Spleen (tissue), 11 donors: ENCODE measurements around the gene PAX2. TPM values are rescaled to one million over a fixed set of nuclear protein-coding genes. Genes with fewer than 3 reads are reported as not detected.

ENCODE experiments used
- DNase-seq: peaks from one replicate; pipeline ENCODE4 v3.0.0-alpha.2; 2020
- H3K27ac ChIP-seq, 8 donors: fragments of 200-600 bp; sonication (generic) in 7 of 8; 1 replicate in 4 of 8; 2 replicates in 4 of 8; pipeline versions ENCODE4 v1.5.0 to v1.8.0; 2016 to 2021; ENCODE audit warnings: inconsistent platforms in 4 of 8, mild to moderate bottlenecking in 4 of 8, moderate library complexity in 1 of 8
- H3K27me3 ChIP-seq, 7 donors: fragments of 200-600 bp; sonication (generic) in 6 of 7; replicated peaks in 1 of 7; 1 replicate in 4 of 7; 2 replicates in 3 of 7; pipeline versions ENCODE4 v1.5.0 to v1.8.0; 2016 to 2021; ENCODE audit warnings: inconsistent platforms in 3 of 7, mild to moderate bottlenecking in 1 of 7
- H3K36me3 ChIP-seq, 6 donors: fragments of 200-600 bp; sonication (generic) in 5 of 6; 1 replicate in 4 of 6; 2 replicates in 2 of 6; pipeline versions ENCODE4 v1.5.0 to v1.8.0; 2016 to 2021; ENCODE audit warnings: inconsistent platforms in 2 of 6
- H3K4me1 ChIP-seq, 6 donors: fragments of 200-600 bp; sonication (generic) in 5 of 6; 1 replicate in 3 of 6; 2 replicates in 3 of 6; pipeline versions ENCODE4 v1.5.0 to v1.8.0; 2016 to 2021; ENCODE audit warnings: inconsistent platforms in 3 of 6
- H3K4me3 ChIP-seq, 8 donors: fragments of 200-600 bp; sonication (generic) in 7 of 8; 1 replicate in 4 of 8; 2 replicates in 4 of 8; pipeline versions ENCODE4 v1.5.0 to v1.8.0; 2016 to 2021; ENCODE audit warnings: inconsistent platforms in 4 of 8, mild to moderate bottlenecking in 4 of 8, moderate library complexity in 2 of 8
- H3K9me3 ChIP-seq, 8 donors: fragments of 200-600 bp; sonication (generic) in 7 of 8; 1 replicate in 4 of 8; 2 replicates in 4 of 8; pipeline versions ENCODE4 v1.5.0 to v1.8.0; 2016 to 2021; ENCODE audit warnings: inconsistent platforms in 4 of 8
- POLR2A ChIP-seq, 3 donors: fragments of 450-650 bp; IDR thresholded peaks; one replicate each; pipeline ENCODE4 v1.5.1; 2017; ENCODE audit warnings: antibody characterized with exemption in 3 of 3, mild to moderate bottlenecking in 1 of 3
- POLR2AphosphoS5 ChIP-seq, 3 donors: sonication (generic); formaldehyde crosslinking; IDR thresholded peaks; one replicate each; pipeline ENCODE4 v1.5.1; 2017; ENCODE audit warnings: antibody characterized with exemption in 3 of 3
- WGBS, 5 donors: extraction: QIAGEN DNeasy Blood & Tissue Kit in 3 of 5; methylation state at CpG; one replicate each; pipeline versions ENCODE4 v1.1.5 to v1.1.7; 2013 to 2018; 5-methylcytosine and 5-hydroxymethylcytosine counted together
- intact Hi-C: fragments of 100-400 bp; cut with DNase I; formaldehyde crosslinking; loops from one replicate; pipeline ENCODE4 v1.15.0; 2023; ENCODE audit warnings: low total_unique reads
- polyA plus RNA-seq, 3 donors: library from polyadenylated mRNA; stranded (reverse); fragments of 200-250 nt; gene quantifications; one replicate each; pipeline ENCODE4 v1.2.1, GENCODE V29; 2013
- total RNA-seq, 7 donors: library from RNA; depleted of rRNA in 3 of 7; stranded (reverse); fragments of >200 nt in 3 of 7; fragmentation: NEBNext Ultra II Directional in 4 of 7; extraction: Animal tissue kit (Norgen Biotek cat#: 25700) in 4 of 7; gene quantifications; one replicate each; pipeline versions ENCODE4 v1.1.0 to v1.2.1, GENCODE V29; 2016 to 2021
- TF ChIP-seq, protein P1 (sequence below), 11 experiments: fragments of 200-600 bp in 7 of 11; fragments of 450-650 bp in 4 of 11; sonication (generic) in 4 of 11; IDR thresholded peaks in 8 of 11; conservative IDR thresholded peaks in 3 of 11; 1 replicate in 7 of 11; 2 replicates in 4 of 11; pipeline versions ENCODE4 v1.4.0 to v1.8.0; 2016 to 2021; ENCODE audit warnings: antibody characterized with exemption in 11 of 11, inconsistent platforms in 4 of 11, mild to moderate bottlenecking in 1 of 11
- donor health status: healthy with polysubstance abuse.
- donor health status: DM: no; HTN: no; CAD: no; lungs with moderate emphysema.
- donor health status: DM: no; HTN: no; CAD: no.
- donor health status: Bipolar disorder and iron deficiency.
- donor health status: healthy.
- donor health status: DM: no; HTN: no; CAD: no.
- donor health status: DM: yes; HTN: yes; CAD: no.

PAX2 gene
- total and polyA plus RNA-seq, 10 donors: not detected

GRCh38 chr10:100718197-100718742, 27.1 kb upstream of the PAX2 start:
- TF ChIP-seq POLR2A (IDR thresholded peaks at IDR 0.05) (no peak), POLR2AphosphoS5 (IDR thresholded peaks at IDR 0.05) (no peak)
- TF ChIP-seq, protein P1, sequence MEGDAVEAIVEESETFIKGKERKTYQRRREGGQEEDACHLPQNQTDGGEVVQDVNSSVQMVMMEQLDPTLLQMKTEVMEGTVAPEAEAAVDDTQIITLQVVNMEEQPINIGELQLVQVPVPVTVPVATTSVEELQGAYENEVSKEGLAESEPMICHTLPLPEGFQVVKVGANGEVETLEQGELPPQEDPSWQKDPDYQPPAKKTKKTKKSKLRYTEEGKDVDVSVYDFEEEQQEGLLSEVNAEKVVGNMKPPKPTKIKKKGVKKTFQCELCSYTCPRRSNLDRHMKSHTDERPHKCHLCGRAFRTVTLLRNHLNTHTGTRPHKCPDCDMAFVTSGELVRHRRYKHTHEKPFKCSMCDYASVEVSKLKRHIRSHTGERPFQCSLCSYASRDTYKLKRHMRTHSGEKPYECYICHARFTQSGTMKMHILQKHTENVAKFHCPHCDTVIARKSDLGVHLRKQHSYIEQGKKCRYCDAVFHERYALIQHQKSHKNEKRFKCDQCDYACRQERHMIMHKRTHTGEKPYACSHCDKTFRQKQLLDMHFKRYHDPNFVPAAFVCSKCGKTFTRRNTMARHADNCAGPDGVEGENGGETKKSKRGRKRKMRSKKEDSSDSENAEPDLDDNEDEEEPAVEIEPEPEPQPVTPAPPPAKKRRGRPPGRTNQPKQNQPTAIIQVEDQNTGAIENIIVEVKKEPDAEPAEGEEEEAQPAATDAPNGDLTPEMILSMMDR (IDR thresholded peaks at IDR 0.05 in 8 of 11, conservative IDR thresholded peaks at IDR 0.05 in 3 of 11): no peak
- WGBS, 5 donors: 67 to 97% (median 78%) methylated on average over 1 of the region's 1 CpG
- intact Hi-C loops: no loop called here
- H3K36me3 ChIP-seq: no peaks in the 10 kb centered on the region
- H3K4me3 ChIP-seq: no peak overlapping the region
- H3K27ac ChIP-seq: no peak overlapping the region
- peak; percentile 33 for DNase-seq
- peaks cover 0 to 21% (median 10%) of the 10 kb centered on the region in 6 donors for H3K4me1 ChIP-seq
- peaks cover 3 to 100% (median 79%) of the 10 kb centered on the region in 7 donors for H3K27me3 ChIP-seq
- no peaks in the 10 kb centered on the region for H3K9me3 ChIP-seq

- TF ChIP-seq POLR2AphosphoS5 (IDR thresholded peaks at IDR 0.05): no peak
- TF ChIP-seq, protein P1 (IDR thresholded peaks at IDR 0.05 in 8 of 11, conservative IDR thresholded peaks at IDR 0.05 in 3 of 11): no peak
- Histone ChIP-seq H3K4me3 (no peak overlapping the region), H3K9me3 (no peaks in the 10 kb centered on the region), H3K27ac (no peak overlapping the region), H3K27me3 (peaks cover 0 to 100% (median 75%) of the 10 kb centered on the region in 7 donors), H3K4me1 (peaks cover 0 to 12% (median 7%) of the 10 kb centered on the region in 6 donors), H3K36me3 (no peaks in the 10 kb centered on the region)
- WGBS, 5 donors: 61 to 85% (median 71%) methylated on average over 5 of the region's 5 CpGs
- peak; percentile 23 for DNase-seq
- intact Hi-C loops: no loop called here
Measured at GRCh38 chr10:100723180-100723579, 22.2 kb upstream of the PAX2 start.

DNA sequence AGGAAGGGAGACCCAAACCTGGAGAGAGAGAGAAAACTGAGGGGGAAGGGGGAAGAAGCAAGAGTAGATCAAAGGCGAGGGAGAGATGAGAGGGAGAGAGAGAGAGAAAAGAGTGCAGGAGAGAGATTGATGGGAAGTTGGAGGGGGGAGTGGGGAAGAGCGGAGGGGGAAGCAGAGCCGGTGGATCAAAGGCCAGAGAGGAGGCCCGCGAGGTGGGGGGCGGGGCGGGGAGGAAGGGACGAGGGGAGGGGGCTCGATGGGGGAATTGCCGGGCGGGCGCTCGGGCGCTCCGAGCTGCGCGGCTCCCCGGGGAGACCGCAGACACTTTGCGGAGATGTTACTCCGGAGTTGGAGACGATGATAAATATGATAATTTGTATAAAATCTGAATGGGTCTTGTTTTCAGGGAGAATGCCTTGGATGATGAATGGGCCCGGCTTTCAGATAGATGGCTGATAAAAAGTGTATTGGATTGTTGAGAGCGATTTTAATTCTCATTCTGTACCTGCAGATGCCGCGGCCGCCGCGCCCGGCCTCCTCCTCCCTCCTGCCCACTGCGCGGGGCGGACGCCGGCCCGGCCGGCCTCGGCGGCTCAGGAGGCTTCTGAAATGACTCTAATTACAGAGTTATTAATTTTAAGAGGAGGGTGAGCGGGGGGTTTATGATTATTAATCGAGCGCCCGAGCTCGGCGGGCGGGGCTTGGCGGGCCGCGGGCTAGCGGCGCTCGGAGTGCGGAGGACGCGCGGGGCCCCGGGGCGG, 21.4 kb upstream of the PAX2 start:
- Histone ChIP-seq H3K4me3 (peak overlapping the region in 1 of 8 donors; percentile 30), H3K9me3 (no peaks in the 10 kb centered on the region), H3K36me3 (no peaks in the 10 kb centered on the region), H3K27ac (no peak overlapping the region), H3K27me3 (peaks cover 0 to 100% (median 76%) of the 10 kb centered on the region in 7 donors), H3K4me1 (peaks cover 0 to 15% (median 10%) of the 10 kb centered on the region in 6 donors)
- TF ChIP-seq, protein P1 (IDR thresholded peaks at IDR 0.05 in 8 of 11, conservative IDR thresholded peaks at IDR 0.05 in 3 of 11): no peak
- TF ChIP-seq POLR2AphosphoS5 (IDR thresholded peaks at IDR 0.05): no peak
- WGBS, 5 donors: 4% methylated on average over 42 to 58 of the region's 58 CpGs
- DNase-seq: peak; percentile 40
- intact Hi-C loops: no loop called here

- 5 to 15% (median 5%) methylated on average over 5 to 33 of the region's 33 CpGs for WGBS, 5 donors
- TF ChIP-seq, protein P1 (IDR thresholded peaks at IDR 0.05 in 8 of 11, conservative IDR thresholded peaks at IDR 0.05 in 3 of 11): no peak
- TF ChIP-seq POLR2AphosphoS5 (IDR thresholded peaks at IDR 0.05): no peak
- no peak for TF ChIP-seq POLR2A (IDR thresholded peaks at IDR 0.05)
- H3K36me3 ChIP-seq: no peaks in the 10 kb centered on the region
- H3K4me1 ChIP-seq: peaks cover 1 to 22% (median 16%) of the 10 kb centered on the region in 6 donors
- H3K4me3 ChIP-seq: peak overlapping the region in 1 of 8 donors; percentile 30
- no peaks in the 10 kb centered on the region for H3K9me3 ChIP-seq
- peak; percentile 58 for DNase-seq
- H3K27me3 ChIP-seq: peaks cover 0 to 100% (median 77%) of the 10 kb centered on the region in 7 donors
- intact Hi-C loops: no loop called here
- no peak overlapping the region for H3K27ac ChIP-seq
Measured at GRCh38 chr10:100724531-100725027, 20.8 kb upstream of the PAX2 start.
